MV-4-11 (cell line): Measurements from ENCODE around the gene DYRK1B.
"Not testable (repeated sequence)": the region's sequence is repeated elsewhere in the genome, so short reads cannot be mapped to it uniquely, and the experiment has no call there.

Experiments
- DNase-seq: peaks from one replicate; lab custom pipeline; 2025; lab: John Stamatoyannopoulos, UW

DYRK1B gene

DNA sequence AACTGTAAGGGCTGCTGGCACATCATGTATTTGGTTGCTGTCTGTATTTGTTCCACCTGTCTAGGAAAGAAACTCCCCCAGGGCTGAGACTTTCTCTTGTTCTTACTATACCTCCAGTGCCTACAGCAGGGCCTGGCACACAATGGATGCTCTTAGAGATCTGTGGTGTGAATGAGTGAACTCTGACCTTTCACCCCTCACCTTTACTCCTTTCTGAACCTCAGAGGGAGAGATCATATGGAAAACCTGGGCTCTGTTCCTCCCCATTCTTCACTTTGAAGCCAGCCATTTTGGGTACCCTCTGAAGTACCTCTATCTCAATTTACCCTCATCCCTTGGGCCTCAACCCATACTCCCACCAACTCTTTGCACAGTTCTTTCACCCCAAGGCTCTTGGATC, 3.1 kb downstream of the DYRK1B start:
- no peak for DNase-seq

DNA sequence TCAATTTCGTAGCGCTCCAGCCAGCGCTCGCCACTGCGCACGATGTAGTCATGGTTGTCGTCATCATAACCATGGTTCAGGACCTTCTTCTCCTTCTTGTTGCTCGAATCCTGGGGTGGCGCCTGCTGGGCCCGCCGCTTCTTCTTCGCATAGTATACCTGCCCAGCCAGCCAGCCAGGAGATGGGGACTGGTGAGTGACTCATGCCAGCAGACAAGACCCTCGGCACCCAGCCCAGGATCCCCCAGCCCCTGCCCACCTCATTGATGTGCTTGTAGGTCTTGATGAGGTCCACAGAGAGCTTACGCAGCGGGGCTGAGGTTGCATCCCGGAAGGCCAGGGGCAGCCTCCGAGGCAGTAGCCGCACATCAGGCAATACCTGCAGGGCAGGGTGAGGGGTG, 3.6 kb downstream of the DYRK1B start:
- DNase-seq: no peak

- no peak for DNase-seq
These were observed 4.2 kb downstream of the DYRK1B start for GRCh38 chr19:39829702-39830275.

DNA sequence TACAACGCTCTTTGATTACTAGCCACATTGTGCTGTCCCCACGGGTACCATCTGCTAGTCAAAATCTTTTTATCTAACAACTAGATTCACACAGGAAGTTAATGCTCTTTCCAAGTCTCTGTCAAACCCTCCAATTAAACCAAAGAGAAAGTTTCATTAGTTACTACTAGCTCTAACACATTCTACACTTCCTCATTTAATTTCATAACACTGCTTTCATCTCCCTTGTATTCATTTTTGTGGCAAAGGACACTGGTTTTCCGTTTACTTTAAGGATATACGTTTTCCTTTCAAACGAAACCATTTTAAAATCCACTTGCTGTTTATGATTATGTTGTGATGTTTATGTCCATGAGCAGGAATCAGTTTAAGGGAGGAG, 5.3 kb downstream of the DYRK1B start:
- peak; percentile 91 for DNase-seq

DNA sequence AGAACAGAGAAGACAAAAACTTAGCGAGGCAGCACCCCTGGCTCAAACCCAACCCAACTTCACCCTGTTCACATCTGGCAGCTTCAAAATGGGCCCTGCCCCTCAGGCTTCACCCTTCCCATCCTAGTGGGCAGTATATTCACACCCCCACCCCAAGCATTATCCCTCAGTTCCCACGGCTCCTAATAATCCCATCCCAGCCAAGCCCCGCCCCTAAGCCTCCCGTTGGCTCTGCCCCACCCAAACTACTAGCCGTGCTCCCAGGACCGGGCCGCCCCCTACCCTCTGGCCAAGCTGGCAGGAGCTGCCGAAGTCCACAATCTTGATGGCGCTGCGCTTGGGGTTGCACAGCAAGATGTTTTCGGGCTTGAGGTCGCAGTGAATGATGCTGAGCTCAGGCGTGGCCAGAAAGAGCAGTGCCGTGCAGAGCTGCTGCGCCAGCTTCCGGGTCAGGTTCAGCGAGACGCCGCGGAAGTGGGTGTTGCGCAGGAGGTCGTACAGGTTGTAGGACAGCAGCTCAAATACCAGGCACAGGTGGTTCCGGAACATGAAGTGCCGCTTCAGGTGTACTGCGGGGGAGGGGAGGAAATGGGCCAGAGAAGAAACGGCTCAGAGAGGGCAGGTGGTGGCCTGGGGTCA, 5.8 kb downstream of the DYRK1B start:
- no peak for DNase-seq

GRCh38 chr19:39827216-39827615, 6.7 kb downstream of the DYRK1B start:
- no peak for DNase-seq

DNA sequence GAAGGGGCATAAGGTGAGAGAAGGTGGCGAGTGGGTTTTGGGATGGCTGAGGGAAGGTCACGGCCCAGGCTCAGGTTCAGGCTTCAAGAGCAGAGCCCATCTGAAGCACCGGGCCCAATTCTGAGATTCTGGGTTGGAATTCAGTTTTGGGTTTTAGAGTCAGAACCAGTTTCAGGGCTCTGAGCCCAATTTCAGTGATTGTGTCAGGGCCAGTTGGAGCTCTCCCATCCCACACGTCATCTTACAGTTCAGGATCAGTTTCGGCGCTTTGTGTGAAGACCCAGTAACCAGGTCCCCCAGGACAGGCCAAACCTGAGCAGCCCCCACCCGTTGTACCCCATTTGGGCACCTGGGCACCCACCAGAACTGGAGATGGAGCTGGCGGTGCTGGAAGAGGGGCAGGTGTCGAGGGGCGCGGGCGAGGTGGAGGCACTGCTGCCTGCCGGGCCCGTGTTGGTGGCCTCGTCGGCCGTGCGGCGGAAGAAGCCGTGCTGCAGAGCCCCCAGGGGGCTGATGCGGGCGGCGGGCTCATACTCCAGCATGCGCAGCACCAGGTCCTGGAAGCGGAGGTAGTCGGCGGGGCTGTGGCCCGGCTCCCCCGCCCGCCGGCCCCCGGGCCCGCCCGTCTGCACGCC, 7.5 kb downstream of the DYRK1B start:
- DNase-seq: no peak

DNA sequence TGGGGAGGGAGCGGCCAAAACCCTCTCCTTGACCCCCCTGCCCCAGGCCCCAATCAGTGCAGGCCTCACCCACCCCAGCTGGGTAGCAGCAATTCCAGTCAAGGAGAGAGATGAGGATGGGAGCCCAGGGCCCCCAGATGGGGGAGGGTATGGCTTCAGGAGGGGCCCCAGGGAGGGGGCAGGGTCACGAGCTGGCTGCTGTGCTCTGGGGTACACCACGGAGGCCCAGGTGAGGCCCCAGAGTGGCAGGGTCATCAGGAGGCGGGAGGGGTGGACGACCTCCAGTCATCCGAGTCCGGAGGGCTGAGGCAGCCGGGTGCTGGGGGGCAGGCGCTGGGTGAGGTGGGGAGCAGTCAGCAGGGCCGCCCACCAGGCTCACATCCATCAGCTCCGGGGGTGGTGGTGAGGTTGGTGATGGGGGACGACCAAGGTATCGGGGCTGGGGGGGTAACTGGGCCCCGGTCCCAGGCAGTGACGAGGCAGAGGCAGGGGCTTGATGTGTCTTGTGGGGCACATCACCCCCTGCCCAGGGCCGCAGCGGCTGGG, 8.4 kb downstream of the DYRK1B start:
- no peak for DNase-seq

- DNase-seq: no peak
These were observed 8.9 kb downstream of the DYRK1B start for GRCh38 chr19:39825093-39825463.

- peak; percentile 96 for DNase-seq
These were observed 9.5 kb downstream of the DYRK1B start for GRCh38 chr19:39824143-39825092.

DNA sequence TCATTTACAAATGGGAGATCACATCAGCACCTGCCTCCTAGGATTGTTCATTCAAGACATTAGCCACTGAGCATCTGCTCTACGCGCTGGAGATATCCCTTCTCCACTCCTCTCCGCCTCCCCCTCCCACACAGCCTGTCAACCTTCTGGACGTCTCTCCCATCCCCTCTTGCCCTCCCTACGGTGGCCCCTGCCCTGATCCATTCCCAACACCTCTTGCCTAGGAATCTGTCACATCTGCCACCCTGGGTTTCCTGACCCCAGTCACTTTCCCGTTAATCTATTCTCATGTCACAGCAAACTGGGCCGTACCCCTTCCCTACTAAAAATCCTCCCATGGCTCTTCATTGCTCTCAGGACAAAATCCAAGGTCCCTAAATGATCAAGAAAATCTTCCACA, 10.3 kb downstream of the DYRK1B start:
- DNase-seq: no peak

- no peak for DNase-seq
These were observed 13.3 kb downstream of the DYRK1B start for GRCh38 chr19:39820696-39821095.

DNA sequence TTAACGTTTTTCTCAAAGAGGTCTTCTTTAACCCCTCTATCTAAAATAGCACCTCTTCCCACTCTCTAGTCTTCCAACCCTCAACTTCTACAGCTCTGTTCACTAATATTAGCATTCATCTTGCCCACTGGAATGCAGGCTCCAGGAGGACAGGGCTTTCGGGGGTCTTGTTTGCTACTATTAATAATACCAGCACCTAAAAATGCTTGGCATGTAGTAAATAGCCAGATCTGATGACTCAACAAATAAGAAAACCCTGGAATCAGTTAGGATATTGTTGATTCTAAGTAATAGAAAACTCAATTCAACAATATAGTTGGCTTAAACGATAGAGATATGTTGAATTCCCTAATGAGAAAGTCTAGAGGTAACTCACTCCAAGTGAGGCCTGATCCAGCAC, 14.2 kb downstream of the DYRK1B start:
- no peak for DNase-seq

- DNase-seq: peak; percentile 86
These were observed 15.3 kb downstream of the DYRK1B start for GRCh38 chr19:39818626-39819097.

GRCh38 chr19:39817888-39818561, 15.9 kb downstream of the DYRK1B start:
- DNase-seq: no peak

- DNase-seq: no peak
These were observed 17.5 kb downstream of the DYRK1B start for GRCh38 chr19:39816287-39817048.

DNA sequence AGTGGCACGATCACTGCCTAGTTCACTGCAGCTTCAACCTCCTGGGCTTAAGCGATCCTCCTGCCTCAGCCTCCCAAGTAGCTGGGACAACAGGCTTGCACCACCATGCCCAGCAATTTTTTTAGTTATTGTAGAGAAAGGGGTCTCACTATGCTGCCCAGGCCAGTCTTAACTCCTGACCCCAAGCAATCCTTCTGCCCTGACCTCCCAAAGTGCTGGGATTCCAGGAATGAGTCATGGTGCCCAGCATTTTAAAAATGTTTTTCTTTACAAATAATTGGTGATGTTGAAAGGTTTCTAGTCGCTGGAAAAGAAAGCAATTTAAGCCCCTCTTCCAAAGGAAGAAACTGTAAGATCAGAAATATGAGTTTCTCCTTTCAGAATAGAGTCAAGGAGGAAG, 19.4 kb downstream of the DYRK1B start:
- DNase-seq: no peak

GRCh38 chr19:39814111-39814510, 19.9 kb downstream of the DYRK1B start:
- DNase-seq: not testable (repeated sequence)

GRCh38 chr19:39813264-39813993, 20.5 kb downstream of the DYRK1B start:
- no peak for DNase-seq

DNA sequence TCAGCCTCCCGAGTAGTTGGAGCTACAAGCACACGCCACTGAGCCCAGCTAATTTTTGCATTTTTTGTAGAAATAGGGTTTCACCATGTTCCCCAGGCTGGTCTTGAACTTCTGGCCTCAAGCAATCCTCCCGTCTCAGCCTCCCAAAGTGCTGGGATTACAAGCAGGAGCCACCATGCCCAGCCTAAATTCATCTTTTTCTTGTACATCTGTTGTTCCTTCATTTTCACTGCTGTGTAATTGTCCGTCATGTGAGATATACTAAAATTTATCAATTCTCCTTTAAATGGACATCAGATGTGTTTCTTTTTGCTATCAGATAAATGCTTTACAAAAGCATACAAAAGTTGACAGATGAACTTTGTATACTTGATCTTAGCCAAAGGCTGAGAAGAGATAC, 22.9 kb downstream of the DYRK1B start:
- DNase-seq: no peak
